Stomach (tissue), 9 donors: ENCODE results near the gene ABTB2. TPM values are rescaled to one million over a fixed set of nuclear protein-coding genes. Genes with fewer than 3 reads are reported as not detected.

Source experiments
- DNase-seq, 2 donors: peaks; one replicate each; pipeline versions ENCODE4 v3.0.0 to v3.0.0-alpha.2; 2013 to 2019
- H3K27ac ChIP-seq, 5 donors: fragments of 200-600 bp in 4 of 5; sonication (generic) in 4 of 5; one replicate each; pipeline ENCODE4 v1.5.1; 2013 to 2019; ENCODE audit warnings: mild to moderate bottlenecking in 1 of 5, moderate library complexity in 1 of 5
- H3K27me3 ChIP-seq, 3 donors: fragments of 200-600 bp; sonication (generic); one replicate each; pipeline ENCODE4 v1.5.1; 2017 to 2019; ENCODE audit warnings: mixed run types in 1 of 3
- H3K36me3 ChIP-seq, 4 donors: fragments of 200-600 bp; sonication (generic); 1 replicate in 3 of 4; 2 replicates in 1 of 4; pipeline ENCODE4 v1.5.1; 2016 to 2019
- H3K4me1 ChIP-seq, 4 donors: fragments of 200-600 bp; sonication (generic); one replicate each; pipeline ENCODE4 v1.5.1; 2016 to 2019
- H3K4me3 ChIP-seq, 4 donors: fragments of 200-600 bp; sonication (generic) in 3 of 4; one replicate each; pipeline ENCODE4 v1.5.1; 2016 to 2019; ENCODE audit warnings: mild to moderate bottlenecking in 1 of 4
- H3K9me3 ChIP-seq, 4 donors: fragments of 200-600 bp; sonication (generic); one replicate each; pipeline ENCODE4 v1.5.1; 2016 to 2019
- EP300 ChIP-seq: sonication (generic); formaldehyde crosslinking; IDR thresholded peaks from one replicate; pipeline ENCODE4 v1.6.1; 2017; ENCODE audit warnings: antibody characterized with exemption
- POLR2A ChIP-seq, 4 donors: fragments of 450-650 bp; IDR thresholded peaks; one replicate each; pipeline ENCODE4 v1.6.1; 2016; ENCODE audit warnings: antibody characterized with exemption in 4 of 4, control low read depth in 2 of 4, mild to moderate bottlenecking in 1 of 4, moderate library complexity in 1 of 4
- POLR2AphosphoS5 ChIP-seq, 3 donors: sonication (generic); formaldehyde crosslinking; IDR thresholded peaks; one replicate each; pipeline ENCODE4 v1.6.1; 2016; ENCODE audit warnings: antibody characterized with exemption in 3 of 3
- WGBS, 5 donors: extraction: QIAGEN DNeasy Blood & Tissue Kit in 3 of 5; methylation state at CpG; one replicate each; pipeline versions ENCODE4 v1.1.5 to v1.1.7; 2013 to 2018; 5-methylcytosine and 5-hydroxymethylcytosine counted together
- intact Hi-C: fragments of 100-400 bp; cut with DNase I; formaldehyde crosslinking; loops from one replicate; pipeline ENCODE4 v1.15.1; 2023; ENCODE audit warnings: low total_unique reads
- polyA plus RNA-seq, 3 donors: library from polyadenylated mRNA; stranded (reverse); fragments of 200-250 nt; gene quantifications; one replicate each; pipeline ENCODE4 v1.2.3, GENCODE V29; 2013
- total RNA-seq, 5 donors: library from RNA; depleted of rRNA; stranded (reverse); fragments of >200 nt; gene quantifications; one replicate each; pipeline versions ENCODE4 v1.1.0 to v1.2.3, GENCODE V29; 2014 to 2016
- TF ChIP-seq, protein P1 (sequence below), 7 experiments: fragments of 450-650 bp in 4 of 7; fragments of 200-600 bp in 3 of 7; sonication (generic) in 3 of 7; IDR thresholded peaks; one replicate each; pipeline ENCODE4 v1.5.1; 2016 to 2019; ENCODE audit warnings: antibody characterized with exemption in 7 of 7, control low read depth in 2 of 7, mild to moderate bottlenecking in 1 of 7
- donor health status: healthy with polysubstance abuse.
- donor health status: Bipolar disorder and iron deficiency.
- donor health status: healthy.

The ABTB2 gene
- total and polyA plus RNA-seq, 8 donors: 0.58 to 12.7 (median 2.2) TPM

DNA sequence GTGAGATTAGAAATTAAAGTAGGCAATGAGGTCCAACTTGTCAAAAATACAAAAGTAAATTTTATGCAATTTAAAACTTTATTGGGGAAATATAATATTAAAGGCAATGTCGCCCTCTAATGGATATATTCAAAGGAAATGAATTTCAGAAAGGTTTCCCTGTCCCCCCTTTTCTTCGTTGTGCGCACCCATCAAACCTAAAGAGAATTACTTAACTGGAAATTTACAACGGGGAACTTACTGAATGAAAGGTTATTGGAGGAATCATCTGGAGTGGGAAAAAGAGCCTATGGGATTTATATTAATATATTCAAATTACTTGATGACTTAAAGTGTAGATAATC lies 1.7 kb upstream of the ABTB2 start:
- Histone ChIP-seq H3K27ac (peak overlapping the region in 2 of 5 donors; percentile 80 to 87), H3K4me1 (peaks cover 19 to 50% (median 38%) of the 10 kb centered on the region in 4 donors), H3K9me3 (no peaks in the 10 kb centered on the region), H3K36me3 (no peaks in the 10 kb centered on the region), H3K27me3 (peaks cover 0 to 26% (median 11%) of the 10 kb centered on the region in 3 donors), H3K4me3 (peak overlapping the region; percentile 61 to 71 (median 62))
- WGBS, 5 donors: 1 to 4% (median 3%) methylated on average over 4 of the region's 4 CpGs
- TF ChIP-seq POLR2A (IDR thresholded peaks at IDR 0.05): no peak
- TF ChIP-seq, protein P1, sequence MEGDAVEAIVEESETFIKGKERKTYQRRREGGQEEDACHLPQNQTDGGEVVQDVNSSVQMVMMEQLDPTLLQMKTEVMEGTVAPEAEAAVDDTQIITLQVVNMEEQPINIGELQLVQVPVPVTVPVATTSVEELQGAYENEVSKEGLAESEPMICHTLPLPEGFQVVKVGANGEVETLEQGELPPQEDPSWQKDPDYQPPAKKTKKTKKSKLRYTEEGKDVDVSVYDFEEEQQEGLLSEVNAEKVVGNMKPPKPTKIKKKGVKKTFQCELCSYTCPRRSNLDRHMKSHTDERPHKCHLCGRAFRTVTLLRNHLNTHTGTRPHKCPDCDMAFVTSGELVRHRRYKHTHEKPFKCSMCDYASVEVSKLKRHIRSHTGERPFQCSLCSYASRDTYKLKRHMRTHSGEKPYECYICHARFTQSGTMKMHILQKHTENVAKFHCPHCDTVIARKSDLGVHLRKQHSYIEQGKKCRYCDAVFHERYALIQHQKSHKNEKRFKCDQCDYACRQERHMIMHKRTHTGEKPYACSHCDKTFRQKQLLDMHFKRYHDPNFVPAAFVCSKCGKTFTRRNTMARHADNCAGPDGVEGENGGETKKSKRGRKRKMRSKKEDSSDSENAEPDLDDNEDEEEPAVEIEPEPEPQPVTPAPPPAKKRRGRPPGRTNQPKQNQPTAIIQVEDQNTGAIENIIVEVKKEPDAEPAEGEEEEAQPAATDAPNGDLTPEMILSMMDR (IDR thresholded peaks at IDR 0.05): peak in 3 of 7 experiments; percentile 24 to 52 (median 26)
- no peak for DNase-seq
- intact Hi-C loops: no loop called here

DNA sequence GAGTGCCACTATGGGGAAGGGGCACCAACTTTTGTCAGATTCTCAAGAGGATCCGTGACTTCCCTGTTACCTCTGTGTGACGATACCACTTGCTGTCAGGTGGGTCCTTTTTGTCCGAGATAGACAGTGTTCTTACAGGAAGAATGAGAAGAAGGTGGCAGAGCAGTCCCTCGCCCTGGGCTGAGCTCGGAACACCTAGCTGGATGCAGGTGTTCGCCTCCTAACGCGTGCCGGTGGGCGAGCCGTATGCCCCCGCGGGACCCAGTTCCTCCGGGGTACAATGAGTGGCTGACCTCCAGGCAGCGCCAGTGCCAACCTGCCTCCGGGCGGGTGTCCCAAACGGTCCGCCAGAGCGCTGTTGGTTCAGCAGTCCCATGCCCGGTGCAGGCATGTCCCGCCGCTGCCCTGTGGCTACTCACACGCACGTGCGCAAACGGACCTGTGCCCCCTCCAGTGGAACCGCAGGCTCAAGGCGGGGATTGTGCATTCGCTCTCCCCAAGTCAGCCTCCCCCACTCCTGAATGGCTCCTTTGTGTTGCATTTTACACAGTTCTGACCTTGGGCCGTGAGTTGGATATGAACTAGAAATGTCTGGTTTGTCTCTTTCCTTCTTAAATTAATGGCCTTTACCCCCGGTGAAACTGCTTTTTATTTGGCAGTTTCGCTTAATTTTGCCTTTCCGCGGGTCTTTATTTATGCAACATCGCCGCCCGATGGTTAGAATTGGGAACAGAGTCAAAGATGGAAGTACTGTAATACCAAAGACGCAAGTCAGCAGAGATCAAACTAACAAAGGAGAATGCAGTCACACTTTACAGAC lies 1.1 kb upstream of the ABTB2 start:
- intact Hi-C loops: no loop called here
- TF ChIP-seq EP300: no peak
- TF ChIP-seq, protein P1 (IDR thresholded peaks at IDR 0.05): peak in 5 of 7 experiments; percentile 49 to 97 (median 84)
- H3K27ac ChIP-seq: peak overlapping the region; percentile 79 to 87 (median 83)
- 0 to 2% (median 0%) methylated on average over 38 to 39 of the region's 39 CpGs for WGBS, 5 donors
- peaks cover 0 to 32% (median 11%) of the 10 kb centered on the region in 3 donors for H3K27me3 ChIP-seq
- peak; percentile 67 to 90 for DNase-seq
- H3K4me1 ChIP-seq: peaks cover 19 to 52% (median 41%) of the 10 kb centered on the region in 4 donors
- H3K9me3 ChIP-seq: no peaks in the 10 kb centered on the region
- H3K4me3 ChIP-seq: peak overlapping the region; percentile 61 to 71 (median 62)
- no peaks in the 10 kb centered on the region for H3K36me3 ChIP-seq

DNA sequence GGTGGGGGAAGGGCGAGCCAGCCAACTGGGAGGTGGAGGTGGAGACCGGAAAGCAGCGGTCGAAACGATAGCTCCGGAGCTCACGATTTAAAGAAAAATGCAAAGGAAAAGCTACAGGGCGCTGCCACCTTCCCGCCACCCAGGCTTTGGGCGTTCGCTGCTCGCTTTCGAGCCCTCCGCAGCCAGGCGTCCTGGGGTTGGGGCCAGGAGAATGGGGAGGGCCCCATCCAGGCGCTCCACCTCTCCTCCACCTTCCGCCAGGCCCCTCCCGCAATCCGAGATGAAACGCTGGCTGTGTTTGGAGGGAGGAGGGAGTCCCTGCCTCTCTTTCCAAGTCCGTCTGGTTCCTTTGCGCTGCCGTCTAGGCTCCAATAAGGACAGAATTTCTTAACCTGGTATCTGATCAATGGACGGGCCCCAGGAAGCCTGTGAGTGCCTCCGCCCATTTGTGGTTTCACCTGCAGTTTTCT lies 483 bp upstream of the ABTB2 start:
- peak; percentile 59 to 81 for DNase-seq
- peaks cover 0 to 33% (median 11%) of the 10 kb centered on the region in 3 donors for H3K27me3 ChIP-seq
- peak overlapping the region; percentile 61 to 71 (median 62) for H3K4me3 ChIP-seq
- intact Hi-C loops: no loop called here
- peak overlapping the region; percentile 79 to 87 (median 83) for H3K27ac ChIP-seq
- no peaks in the 10 kb centered on the region for H3K36me3 ChIP-seq
- no peak for TF ChIP-seq EP300
- no peak for TF ChIP-seq POLR2A (IDR thresholded peaks at IDR 0.05)
- TF ChIP-seq, protein P1 (IDR thresholded peaks at IDR 0.05): no peak
- no peak for TF ChIP-seq POLR2AphosphoS5 (IDR thresholded peaks at IDR 0.05)
- 0% methylated on average over 24 to 25 of the region's 25 CpGs for whole genome bisulfite sequencing, 5 donors
- H3K9me3 ChIP-seq: no peaks in the 10 kb centered on the region
- peaks cover 19 to 52% (median 41%) of the 10 kb centered on the region in 4 donors for H3K4me1 ChIP-seq

DNA sequence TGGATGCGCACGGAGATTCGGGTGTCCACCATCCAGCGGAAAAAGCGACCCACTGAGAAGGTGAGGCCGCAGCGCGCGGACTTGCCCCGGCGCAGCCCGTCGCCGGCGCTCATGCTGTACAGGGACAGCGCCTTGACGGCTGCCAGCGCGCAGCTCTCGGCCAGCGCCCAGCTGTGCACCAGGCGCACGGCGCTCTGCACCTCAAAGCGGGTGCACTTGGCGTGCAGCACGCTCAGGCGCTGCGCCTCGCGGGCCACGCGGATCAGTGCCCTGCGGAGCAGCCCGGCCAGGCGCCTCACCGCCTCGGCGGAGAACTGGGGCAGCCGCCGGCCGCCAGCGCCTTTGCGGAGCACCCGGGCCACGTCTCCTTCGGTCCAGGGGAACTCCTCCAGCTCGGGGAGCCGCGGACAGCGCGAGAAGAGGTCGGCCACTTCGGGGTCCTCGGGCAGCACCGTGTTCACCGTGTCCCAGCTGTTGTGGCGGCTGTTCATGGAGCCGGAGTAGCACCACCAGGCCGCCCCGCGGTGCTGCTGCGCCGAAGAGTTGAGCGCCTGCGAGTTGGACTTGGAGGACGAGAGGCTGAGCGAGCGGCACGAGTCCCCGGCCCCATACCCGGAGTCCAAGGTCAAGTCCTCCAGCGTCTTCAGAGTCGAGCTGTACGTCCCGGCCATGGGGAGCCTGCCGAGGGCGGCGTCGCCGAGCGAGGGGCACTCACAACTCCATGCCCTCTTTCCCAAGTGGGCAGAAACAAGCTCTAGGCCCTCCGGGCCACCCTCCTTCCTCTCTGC lies 703 bp downstream of the ABTB2 start:
- H3K9me3 ChIP-seq: no peaks in the 10 kb centered on the region
- peak overlapping the region; percentile 73 to 87 (median 80) for H3K27ac ChIP-seq
- H3K4me1 ChIP-seq: peaks cover 19 to 52% (median 41%) of the 10 kb centered on the region in 4 donors
- peak overlapping the region; percentile 61 to 71 (median 62) for H3K4me3 ChIP-seq
- no peaks in the 10 kb centered on the region for H3K36me3 ChIP-seq
- intact Hi-C loops: no loop called here
- peaks cover 0 to 37% (median 11%) of the 10 kb centered on the region in 3 donors for H3K27me3 ChIP-seq
- 1% methylated on average over 33 to 83 of the region's 83 CpGs for WGBS, 5 donors
- TF ChIP-seq POLR2A (IDR thresholded peaks at IDR 0.05): no peak
- TF ChIP-seq POLR2AphosphoS5 (IDR thresholded peaks at IDR 0.05): peak in 1 of 3 donors; percentile 20
- no peak for TF ChIP-seq EP300
- DNase-seq: peak; percentile 63 to 82
